K562 treated with DMSO at 1 percent for 12 hours (cell line): Measurements from ENCODE around the gene DNASE1L2. TPM values are rescaled to one million over a fixed set of nuclear protein-coding genes. Genes with fewer than 3 reads are reported as not detected.

ENCODE experiments used
- total RNA-seq: library from RNA; unstranded; fragments of 300-600 nt; gene quantifications from 2 replicates; pipeline ENCODE4 v1.2.3, GENCODE V29; 2022; ENCODE audit not compliant: insufficient read depth

The DNASE1L2 gene
- 3.0 and 4.9 TPM in 2 replicates for total RNA-seq

DNA sequence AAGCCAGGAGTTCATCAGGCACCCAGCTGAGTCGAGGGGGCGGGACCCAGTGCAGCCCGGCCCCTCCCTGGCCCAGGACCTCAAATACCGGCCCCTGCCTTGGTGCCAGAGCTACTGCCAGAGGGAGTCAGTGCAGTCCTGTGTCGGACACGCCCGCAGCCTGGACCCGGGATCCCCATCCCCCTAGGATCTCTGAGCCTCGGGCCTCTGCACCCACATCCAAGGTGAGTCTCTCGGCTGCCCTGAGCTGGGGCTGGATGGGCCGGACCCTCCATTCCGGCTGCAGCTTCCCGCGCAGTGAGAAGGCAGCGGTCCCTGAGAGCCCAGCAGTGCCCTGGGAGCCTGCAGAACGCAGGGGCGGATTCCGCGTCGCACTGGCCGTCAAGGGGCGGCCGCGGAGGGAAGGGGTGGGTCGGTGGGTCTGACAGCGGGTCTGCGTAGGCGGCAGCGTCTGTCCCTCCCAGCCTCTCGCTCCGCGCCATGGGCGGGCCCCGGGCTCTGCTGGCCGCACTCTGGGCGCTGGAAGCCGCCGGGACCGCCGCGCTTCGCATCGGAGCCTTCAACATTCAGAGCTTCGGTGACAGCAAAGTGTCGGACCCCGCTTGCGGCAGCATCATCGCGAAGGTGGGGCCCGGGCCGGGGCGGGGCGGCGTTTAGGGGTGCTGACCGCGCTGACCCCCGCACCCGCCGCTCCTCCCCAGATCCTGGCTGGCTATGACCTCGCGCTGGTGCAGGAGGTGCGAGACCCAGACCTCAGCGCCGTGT is at the start of gene DNASE1L2:
TSS of gene DNASE1L2 (plus strand) at position 108 of the 765 bp plus-strand sequence. CDS start at position 481, 373 bp downstream.

GRCh38 chr16:2196162-2196980 is 39.9 kb upstream of the DNASE1L2 start, which contains the start of gene CASKIN1:
TSS of gene CASKIN1 (minus strand) at chr16:2196605. CDS start at chr16:2196432, 173 bp downstream.

GRCh38 chr16:2205104-2205966 is 30.9 kb upstream of the DNASE1L2 start, which contains the start of gene MLST8:
TSS of gene MLST8 (plus strand) at chr16:2205454. CDS start at chr16:2206086, 632 bp downstream.

GRCh38 chr16:2210386-2211365 is 25.6 kb upstream of the DNASE1L2 start, which contains the start of gene BRICD5:
TSS of gene BRICD5 (minus strand) at chr16:2210863. CDS start at chr16:2210833, 30 bp downstream.

DNA sequence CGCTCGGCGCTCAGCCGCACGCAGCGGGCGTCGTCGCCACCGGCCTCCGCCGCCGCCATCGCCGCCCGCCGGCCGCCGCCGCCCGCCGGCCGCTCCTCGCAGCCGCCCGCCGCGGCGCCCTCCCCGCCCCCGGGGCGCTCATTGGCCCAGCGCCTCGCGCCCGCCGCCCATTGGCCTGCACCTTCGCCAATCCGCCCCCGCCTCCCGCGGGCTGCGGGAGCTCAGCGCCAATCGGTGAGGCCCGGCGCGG is 21.6 kb upstream of the DNASE1L2 start, which contains the start of gene PGP:
TSS of gene PGP (minus strand) at position 122 of the 250 bp plus-strand sequence. CDS start at position 59, 63 bp downstream.

GRCh38 chr16:2223221-2223941 is 12.9 kb upstream of the DNASE1L2 start, which contains the start of gene E4F1:
TSS of gene E4F1 (plus strand) at chr16:2223591. CDS start at chr16:2223614, 23 bp downstream.

GRCh38 chr16:2251296-2252111 is 15.3 kb downstream of the DNASE1L2 start, which contains the start of gene ECI1:
TSS of gene ECI1 (minus strand) at chr16:2251587. CDS start at chr16:2251566, 21 bp downstream.

DNA sequence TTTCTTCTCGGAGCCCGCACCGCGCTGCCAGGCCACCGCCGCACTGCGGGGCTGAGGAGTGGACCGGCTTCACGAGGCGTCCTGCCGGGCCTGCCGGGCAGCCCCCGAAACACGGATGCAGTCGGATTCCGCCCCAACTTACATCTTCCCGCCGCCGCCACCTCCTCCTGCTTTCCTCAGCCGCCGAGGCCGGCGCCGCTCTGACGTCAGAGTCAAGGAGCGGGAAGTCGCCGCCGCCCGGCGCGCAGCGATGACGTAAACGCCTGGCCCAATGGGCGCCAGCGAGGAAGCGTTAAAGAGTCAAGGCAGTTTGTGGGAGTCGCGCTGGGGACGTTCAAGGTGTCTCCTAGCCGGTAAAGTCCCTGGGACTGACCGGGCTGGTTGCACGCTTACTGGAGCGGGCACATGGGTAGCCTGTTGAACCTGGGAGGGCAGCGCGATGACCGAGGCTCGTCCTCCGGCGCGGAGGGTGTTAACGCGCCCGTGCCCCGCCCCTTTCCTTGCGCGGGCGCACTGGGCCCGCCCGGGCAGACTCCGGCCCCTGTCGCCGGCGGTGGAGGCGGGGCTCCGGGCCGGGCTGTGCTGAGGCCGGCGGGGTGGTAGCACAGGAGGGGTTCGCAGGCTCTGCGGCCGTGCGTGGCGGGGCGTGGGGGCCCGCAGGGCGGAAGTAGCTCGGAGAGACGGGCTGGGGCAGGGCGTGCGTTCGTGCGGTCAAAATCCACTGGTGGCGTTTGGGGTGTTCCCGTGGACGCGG is 31.8 kb downstream of the DNASE1L2 start, which contains the start of gene RNPS1:
TSS of gene RNPS1 (minus strand) at position 214 of the 754 bp plus-strand sequence. CDS start 3,483 bp downstream, outside the sequence.

Other genes starting within 250 kb of the DNASE1L2 start
- 24.1 and 36.4 TPM in 2 replicates for gene SYNGR3, start 246.5 kb upstream of the DNASE1L2 start, total RNA-seq
- gene ZNF598, start 226.6 kb upstream of the DNASE1L2 start, total RNA-seq = 71.6 and 98.5 TPM in 2 replicates
- gene NPW, start 216.7 kb upstream of the DNASE1L2 start, total RNA-seq = 1.8 and 4.4 TPM in 2 replicates
- 16.0 and 31.4 TPM in 2 replicates for gene NHERF2, start 209.5 kb upstream of the DNASE1L2 start, total RNA-seq
- 17.7 and 38.6 TPM in 2 replicates for gene NTHL1, start 188.6 kb upstream of the DNASE1L2 start, total RNA-seq
- 37.3 and 67.9 TPM in 2 replicates for gene TSC2, start 188.5 kb upstream of the DNASE1L2 start, total RNA-seq
- 55.0 and 106 TPM in 2 replicates for gene PKD1, start 100.5 kb upstream of the DNASE1L2 start, total RNA-seq
- 1.5 and 6.2 TPM in 2 replicates for gene RAB26, start 87.8 kb upstream of the DNASE1L2 start, total RNA-seq
- 69.7 and 97.4 TPM in 2 replicates for gene TRAF7, start 80.7 kb upstream of the DNASE1L2 start, total RNA-seq
- 1.6 and 3.2 TPM in 2 replicates for gene CASKIN1, start 39.8 kb upstream of the DNASE1L2 start, total RNA-seq
- gene MLST8, start 31.0 kb upstream of the DNASE1L2 start, total RNA-seq = 57.4 and 63.7 TPM in 2 replicates
- 10.4 and 37.8 TPM in 2 replicates for gene BRICD5, start 25.6 kb upstream of the DNASE1L2 start, total RNA-seq
- gene PGP, start 21.6 kb upstream of the DNASE1L2 start, total RNA-seq = 60.1 and 77.5 TPM in 2 replicates
- 30.1 and 43.9 TPM in 2 replicates for gene E4F1, start 12.9 kb upstream of the DNASE1L2 start, total RNA-seq
- 331 and 485 TPM in 2 replicates for gene ECI1, start 15.1 kb downstream of the DNASE1L2 start, total RNA-seq
- 150 and 267 TPM in 2 replicates for gene RNPS1, start 31.7 kb downstream of the DNASE1L2 start, total RNA-seq
- 12.0 and 28.5 TPM in 2 replicates for gene ABCA3, start 104.3 kb downstream of the DNASE1L2 start, total RNA-seq
- 22.7 and 45.3 TPM in 2 replicates for gene CCNF, start 193.0 kb downstream of the DNASE1L2 start, total RNA-seq
- gene TEDC2, start 223.7 kb downstream of the DNASE1L2 start, total RNA-seq = 35.6 and 43.5 TPM in 2 replicates
- gene NTN3, start 234.9 kb downstream of the DNASE1L2 start, total RNA-seq = not detected in 2 replicates
- gene TBC1D24, start 238.7 kb downstream of the DNASE1L2 start, total RNA-seq = 3.4 and 13.9 TPM in 2 replicates